ENCODE results near the gene GSX2.

The GSX2 gene

DNA sequence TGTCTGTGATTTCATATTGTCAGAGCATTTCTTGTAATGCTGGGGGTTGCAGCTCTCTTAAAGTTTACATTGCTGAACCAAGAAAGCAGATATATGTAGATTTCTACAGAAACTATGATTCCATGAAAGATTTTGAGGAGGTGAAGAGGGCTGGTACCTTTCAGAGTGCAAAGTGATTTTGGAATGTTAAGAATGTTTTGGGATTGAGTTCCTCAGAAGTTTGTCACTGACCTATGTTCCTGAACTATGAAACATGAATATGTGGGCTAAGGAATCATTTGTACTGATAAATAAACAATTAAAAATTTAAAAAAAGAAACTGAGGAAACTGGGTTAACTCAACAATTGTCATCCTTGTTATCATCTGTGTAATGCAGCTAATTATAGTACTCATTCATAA lies 23.3 kb upstream of the GSX2 start:
- H3K4me3 ChIP-seq (ENCODE audit: low read length): no peak overlapping the region

DNA sequence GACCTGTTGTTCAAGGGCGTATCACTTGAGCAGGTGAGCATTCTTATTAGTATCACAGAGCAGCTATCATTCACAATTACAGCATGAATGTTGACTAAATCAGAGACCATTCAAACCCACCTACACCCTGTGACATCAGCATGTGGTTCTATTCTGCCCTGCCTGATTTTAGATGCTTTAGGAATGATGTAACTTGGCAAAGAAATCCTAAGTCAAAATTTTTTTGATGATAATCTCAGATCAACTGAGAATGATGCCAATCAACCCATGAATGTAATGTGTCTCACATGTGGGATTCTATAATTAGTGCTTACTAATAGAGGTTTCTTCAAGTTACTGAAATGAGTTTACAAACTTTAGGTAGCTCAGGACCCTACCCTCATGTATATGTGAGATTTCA lies 22.2 kb upstream of the GSX2 start:
- DNase-seq (ENCODE audit: low read depth, low spot score): no peak
- H3K27ac ChIP-seq (ENCODE audit: low read length): no peak overlapping the region
- H3K4me1 ChIP-seq (ENCODE audit: control insufficient read depth, insufficient read depth, low read length): no peaks in the 10 kb centered on the region
- H3K27me3 ChIP-seq (ENCODE audit: control insufficient read depth, insufficient read depth, low read length): no peaks in the 10 kb centered on the region
- no peak overlapping the region for H3K4me3 ChIP-seq (ENCODE audit: low read length)
- no peaks in the 10 kb centered on the region for H3K36me3 ChIP-seq (ENCODE audit: control insufficient read depth, insufficient read depth, low read length)
- no peaks in the 10 kb centered on the region for H3K9me3 ChIP-seq (ENCODE audit: control insufficient read depth, insufficient read depth, low read length)
- WGBS (ENCODE audit: insufficient coverage, insufficient read length): no CpG with 5 or more reads among the region's 1 CpG

More for the DNA sequence above, 23.3 kb upstream of the GSX2 start:
- no peak for DNase-seq (ENCODE audit: low read depth, low spot score)
- Histone ChIP-seq H3K4me1 (ENCODE audit: control insufficient read depth, insufficient read depth, low read length) (no peaks in the 10 kb centered on the region), H3K9me3 (ENCODE audit: control insufficient read depth, insufficient read depth, low read length) (no peaks in the 10 kb centered on the region), H3K27me3 (ENCODE audit: control insufficient read depth, insufficient read depth, low read length) (no peaks in the 10 kb centered on the region), H3K27ac (ENCODE audit: low read length) (no peak overlapping the region), H3K36me3 (ENCODE audit: control insufficient read depth, insufficient read depth, low read length) (no peaks in the 10 kb centered on the region)

DNA sequence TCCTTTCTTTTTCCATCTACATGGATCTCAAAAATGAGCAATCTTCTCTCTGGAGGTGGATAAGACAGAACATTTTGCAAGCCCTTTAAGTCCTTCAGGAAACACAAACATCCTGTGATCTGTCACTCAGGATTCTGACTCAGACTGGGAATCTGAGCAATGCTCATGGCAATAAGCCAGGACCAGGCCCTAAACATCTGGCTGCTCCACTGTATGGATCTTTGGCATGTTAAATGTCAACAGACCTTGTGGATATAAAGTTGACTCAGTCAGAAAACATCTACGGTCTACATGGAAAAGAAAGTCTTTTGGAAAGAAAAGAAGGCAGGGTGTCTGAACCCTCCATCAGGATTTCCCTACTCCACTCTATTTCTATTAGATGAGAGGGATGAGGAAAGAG lies 17.8 kb upstream of the GSX2 start:
- Histone ChIP-seq H3K27ac (ENCODE audit: low read length) (no peak overlapping the region), H3K4me3 (ENCODE audit: low read length) (no peak overlapping the region), H3K4me1 (ENCODE audit: control insufficient read depth, insufficient read depth, low read length) (no peaks in the 10 kb centered on the region), H3K27me3 (ENCODE audit: control insufficient read depth, insufficient read depth, low read length) (no peaks in the 10 kb centered on the region), H3K36me3 (ENCODE audit: control insufficient read depth, insufficient read depth, low read length) (no peaks in the 10 kb centered on the region), H3K9me3 (ENCODE audit: control insufficient read depth, insufficient read depth, low read length) (no peaks in the 10 kb centered on the region)
- no peak for DNase-seq (ENCODE audit: low read depth, low spot score)
- no CpG with 5 or more reads among the region's 1 CpG for WGBS (ENCODE audit: insufficient coverage, insufficient read length)

DNA sequence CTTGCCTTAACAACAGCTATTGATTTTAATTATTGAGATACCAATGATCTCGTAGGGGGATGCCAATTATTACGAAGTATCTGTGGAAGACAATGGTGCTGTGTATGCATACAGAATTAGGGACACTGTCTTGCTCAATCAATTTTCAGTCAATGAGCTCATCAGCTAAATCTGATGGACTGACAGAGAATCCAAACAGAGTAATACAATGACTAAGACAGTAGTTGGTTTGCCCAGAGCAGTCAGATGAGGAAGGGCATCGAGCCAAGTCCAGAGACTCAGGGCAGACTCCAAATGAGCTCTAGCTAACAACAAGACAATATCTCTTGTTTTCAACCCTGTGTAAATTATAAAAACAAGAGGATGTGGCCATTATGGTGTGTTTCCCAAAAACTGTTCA lies 14.7 kb upstream of the GSX2 start:
- no peaks in the 10 kb centered on the region for H3K27me3 ChIP-seq (ENCODE audit: control insufficient read depth, insufficient read depth, low read length)
- WGBS (ENCODE audit: insufficient coverage, insufficient read length): no CpG with 5 or more reads among the region's 3 CpGs
- no peaks in the 10 kb centered on the region for H3K36me3 ChIP-seq (ENCODE audit: control insufficient read depth, insufficient read depth, low read length)
- no peak for DNase-seq (ENCODE audit: low read depth, low spot score)
- no peak overlapping the region for H3K4me3 ChIP-seq (ENCODE audit: low read length)
- H3K27ac ChIP-seq (ENCODE audit: low read length): no peak overlapping the region
- H3K9me3 ChIP-seq (ENCODE audit: control insufficient read depth, insufficient read depth, low read length): no peaks in the 10 kb centered on the region
- no peaks in the 10 kb centered on the region for H3K4me1 ChIP-seq (ENCODE audit: control insufficient read depth, insufficient read depth, low read length)

DNA sequence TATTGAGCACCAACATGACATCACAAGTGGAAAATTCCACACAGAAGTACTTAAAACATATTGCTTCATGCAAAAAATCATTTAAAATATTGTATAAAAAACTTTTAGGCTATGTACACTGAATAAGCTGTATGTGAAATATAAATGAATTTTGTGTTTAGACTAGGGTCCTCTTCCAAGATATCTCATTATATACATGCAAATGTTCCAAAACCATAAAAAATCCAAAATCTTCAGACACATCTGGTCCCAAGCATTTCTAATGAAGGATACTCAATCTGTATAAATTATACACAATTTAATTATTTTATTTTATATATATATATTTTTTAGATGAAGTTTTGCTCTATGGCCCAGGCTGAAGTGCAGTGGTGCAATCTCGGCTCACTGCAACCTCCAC lies 10.1 kb upstream of the GSX2 start:
- Histone ChIP-seq H3K4me3 (ENCODE audit: low read length) (no peak overlapping the region), H3K27me3 (ENCODE audit: control insufficient read depth, insufficient read depth, low read length) (peaks cover 39% of the 10 kb centered on the region), H3K36me3 (ENCODE audit: control insufficient read depth, insufficient read depth, low read length) (no peaks in the 10 kb centered on the region), H3K4me1 (ENCODE audit: control insufficient read depth, insufficient read depth, low read length) (peaks cover 4% of the 10 kb centered on the region), H3K27ac (ENCODE audit: low read length) (no peak overlapping the region), H3K9me3 (ENCODE audit: control insufficient read depth, insufficient read depth, low read length) (no peaks in the 10 kb centered on the region)
- DNase-seq (ENCODE audit: low read depth, low spot score): no peak
- WGBS (ENCODE audit: insufficient coverage, insufficient read length): no CpG with 5 or more reads among the region's 1 CpG

DNA sequence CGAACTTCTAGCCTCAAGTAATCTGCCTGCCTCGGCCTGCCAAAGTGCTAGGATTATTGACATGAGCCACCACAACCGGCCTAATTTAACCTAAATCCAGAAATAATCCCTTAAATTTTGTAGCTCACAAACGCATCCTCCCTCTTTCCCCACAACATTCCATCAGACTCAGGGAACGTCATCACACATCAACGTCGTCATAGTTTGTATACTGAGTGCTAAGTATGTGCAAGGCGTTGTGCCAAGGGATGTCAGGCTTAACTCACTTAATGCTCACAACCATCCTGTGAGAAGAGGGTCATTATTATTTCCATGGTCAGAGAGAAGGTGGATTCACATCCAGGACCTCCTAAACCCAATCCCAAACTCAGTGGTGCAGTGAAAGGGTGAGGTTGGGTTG lies 9.6 kb upstream of the GSX2 start:
- Histone ChIP-seq H3K9me3 (ENCODE audit: control insufficient read depth, insufficient read depth, low read length) (no peaks in the 10 kb centered on the region), H3K27me3 (ENCODE audit: control insufficient read depth, insufficient read depth, low read length) (peaks cover 44% of the 10 kb centered on the region), H3K36me3 (ENCODE audit: control insufficient read depth, insufficient read depth, low read length) (no peaks in the 10 kb centered on the region), H3K4me3 (ENCODE audit: low read length) (no peak overlapping the region), H3K27ac (ENCODE audit: low read length) (no peak overlapping the region), H3K4me1 (ENCODE audit: control insufficient read depth, insufficient read depth, low read length) (peaks cover 4% of the 10 kb centered on the region)
- 100% methylated on average over 3 of the region's 8 CpGs for WGBS (ENCODE audit: insufficient coverage, insufficient read length)
- DNase-seq (ENCODE audit: low read depth, low spot score): no peak

DNA sequence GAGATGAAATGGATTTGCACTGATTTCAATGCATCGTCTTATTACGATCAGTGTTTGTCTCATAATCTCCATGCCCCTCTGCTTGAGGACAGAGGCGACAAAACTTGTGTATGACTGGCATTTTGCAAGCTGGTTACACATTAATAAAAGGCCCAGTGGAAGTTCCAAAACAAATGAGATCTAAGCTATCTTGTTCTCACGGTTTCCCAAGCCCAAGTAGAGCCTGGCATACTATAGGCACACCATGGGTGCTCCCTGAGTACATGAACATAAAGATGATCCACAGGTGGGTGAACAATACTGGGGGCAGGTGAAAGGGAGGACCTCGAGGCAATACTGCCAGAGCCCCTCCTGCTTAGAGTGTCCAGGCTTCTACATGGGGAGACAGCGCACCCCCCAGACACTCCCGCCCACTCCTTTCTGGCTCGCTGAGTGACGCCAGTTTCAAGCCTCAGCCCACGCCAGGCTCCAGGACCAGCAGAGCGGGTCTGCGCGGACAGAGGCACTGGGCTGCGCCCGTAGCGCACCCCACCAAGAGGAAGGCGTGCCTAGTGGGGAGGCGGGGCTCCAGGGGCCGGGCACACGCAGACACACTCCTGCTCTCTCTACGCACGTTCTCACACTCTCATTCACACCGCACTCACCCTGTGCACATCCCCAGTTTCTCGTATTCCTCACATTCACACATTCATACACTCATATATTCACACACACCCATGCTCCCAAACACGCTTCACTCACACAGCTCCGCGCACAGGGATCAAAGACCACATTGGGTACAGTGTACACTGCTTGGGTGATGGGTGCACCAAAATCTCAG lies 8.9 kb upstream of the GSX2 start:
- Histone ChIP-seq H3K27ac (ENCODE audit: low read length) (no peak overlapping the region), H3K4me3 (ENCODE audit: low read length) (no peak overlapping the region), H3K27me3 (ENCODE audit: control insufficient read depth, insufficient read depth, low read length) (peaks cover 49% of the 10 kb centered on the region), H3K4me1 (ENCODE audit: control insufficient read depth, insufficient read depth, low read length) (peaks cover 4% of the 10 kb centered on the region), H3K36me3 (ENCODE audit: control insufficient read depth, insufficient read depth, low read length) (no peaks in the 10 kb centered on the region), H3K9me3 (ENCODE audit: control insufficient read depth, insufficient read depth, low read length) (no peaks in the 10 kb centered on the region)
- DNase-seq (ENCODE audit: low read depth, low spot score): no peak
- WGBS (ENCODE audit: insufficient coverage, insufficient read length): 100% methylated on average over 1 of the region's 27 CpGs

DNA sequence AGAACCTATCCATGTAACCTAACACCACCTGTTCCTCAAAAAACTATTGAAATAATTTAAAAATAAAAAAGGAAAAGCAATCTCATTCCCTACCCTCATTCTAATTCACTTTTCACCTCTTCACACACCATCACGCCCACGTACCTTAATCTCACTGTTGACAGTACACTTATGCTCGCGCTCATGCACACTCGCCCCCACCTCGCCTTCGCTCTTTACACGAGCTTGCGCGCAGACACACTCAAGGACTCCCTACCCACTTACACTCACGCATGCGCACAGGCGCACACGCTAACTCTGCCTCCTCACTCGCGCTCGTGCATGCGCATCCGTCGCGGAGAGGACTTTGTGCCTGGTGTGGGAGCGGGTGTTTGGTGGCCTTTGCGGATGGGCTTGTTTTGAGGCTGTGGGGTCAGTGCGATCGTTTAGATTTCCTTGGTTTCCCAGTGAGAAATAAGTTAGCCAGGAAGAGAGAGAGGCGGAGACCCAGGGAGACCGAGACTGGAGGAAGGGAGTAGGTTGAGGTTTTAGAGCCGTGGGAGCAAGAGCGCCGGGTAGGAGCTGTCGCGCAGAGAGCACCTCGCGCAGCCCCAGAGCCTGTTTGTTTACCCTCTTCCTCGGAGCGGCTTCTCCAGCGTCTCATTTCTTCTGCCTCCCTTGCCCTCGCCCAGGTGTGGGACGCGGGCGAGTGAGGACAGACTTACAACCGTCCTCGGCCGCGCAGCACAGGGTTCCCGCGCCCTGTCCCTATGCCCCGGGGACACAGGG lies 8.1 kb upstream of the GSX2 start:
- H3K27me3 ChIP-seq (ENCODE audit: control insufficient read depth, insufficient read depth, low read length): peaks cover 57% of the 10 kb centered on the region

DNA sequence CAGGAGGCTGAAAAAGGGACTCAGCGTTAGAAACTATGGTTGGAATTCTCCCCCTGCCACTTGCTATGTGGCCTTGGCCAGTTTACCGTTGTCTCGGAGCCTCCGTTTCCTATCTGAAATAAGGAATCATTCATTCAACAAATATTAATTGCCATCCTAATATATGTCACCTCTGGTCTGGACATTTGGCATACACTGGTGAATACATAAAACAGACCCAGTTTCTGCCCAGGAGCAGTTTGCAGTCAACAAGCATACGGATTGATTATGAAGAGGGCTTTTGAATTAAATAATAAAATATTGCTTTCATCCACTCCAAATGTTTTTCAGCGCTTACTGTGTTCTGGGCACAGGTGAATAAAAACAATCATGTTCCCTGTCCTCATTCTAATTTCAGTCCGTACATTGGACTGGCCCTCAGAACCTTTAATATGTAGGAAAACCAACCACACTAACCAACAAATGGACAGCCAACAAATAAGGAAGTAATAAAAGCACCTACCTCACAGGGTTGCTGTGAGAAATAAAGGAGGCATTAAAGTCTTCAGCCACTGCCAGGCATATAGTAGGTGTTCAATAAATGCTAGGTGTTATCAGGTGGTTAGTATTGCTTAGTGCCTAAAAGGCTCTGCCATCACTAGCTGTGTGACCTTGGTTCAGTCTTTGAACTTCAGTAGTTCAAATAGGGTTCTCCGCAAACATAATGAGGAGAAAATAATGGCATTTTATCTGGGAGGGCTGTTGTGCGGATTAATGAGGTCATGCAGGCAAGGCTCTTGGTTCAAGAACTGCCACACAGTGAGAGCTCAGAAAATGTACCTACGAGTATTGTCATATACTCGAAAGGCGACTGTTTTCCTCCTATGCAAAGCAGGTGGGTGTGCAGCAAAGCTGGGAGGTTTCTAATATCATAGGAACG lies 7.3 kb upstream of the GSX2 start:
- Histone ChIP-seq H3K27ac (ENCODE audit: low read length) (no peak overlapping the region), H3K4me1 (ENCODE audit: control insufficient read depth, insufficient read depth, low read length) (peaks cover 4% of the 10 kb centered on the region), H3K27me3 (ENCODE audit: control insufficient read depth, insufficient read depth, low read length) (peaks cover 66% of the 10 kb centered on the region)

More for the DNA sequence above, 8.1 kb upstream of the GSX2 start:
- Histone ChIP-seq H3K4me1 (ENCODE audit: control insufficient read depth, insufficient read depth, low read length) (peaks cover 4% of the 10 kb centered on the region), H3K4me3 (ENCODE audit: low read length) (peak overlapping the region; percentile 22; the same call in 1 of the 2 replicates), H3K9me3 (ENCODE audit: control insufficient read depth, insufficient read depth, low read length) (no peaks in the 10 kb centered on the region), H3K27ac (ENCODE audit: low read length) (no peak overlapping the region), H3K36me3 (ENCODE audit: control insufficient read depth, insufficient read depth, low read length) (no peaks in the 10 kb centered on the region)
- no peak for DNase-seq (ENCODE audit: low read depth, low spot score)
- 100% methylated on average over 2 of the region's 48 CpGs for WGBS (ENCODE audit: insufficient coverage, insufficient read length)

More for the DNA sequence above, 7.3 kb upstream of the GSX2 start:
- WGBS (ENCODE audit: insufficient coverage, insufficient read length): no CpG with 5 or more reads among the region's 13 CpGs
- H3K9me3 ChIP-seq (ENCODE audit: control insufficient read depth, insufficient read depth, low read length): no peaks in the 10 kb centered on the region
- no peaks in the 10 kb centered on the region for H3K36me3 ChIP-seq (ENCODE audit: control insufficient read depth, insufficient read depth, low read length)
- no peak overlapping the region; the same call in 1 of the 2 replicates for H3K4me3 ChIP-seq (ENCODE audit: low read length)
- no peak for DNase-seq (ENCODE audit: low read depth, low spot score)

All from iPS DF 6.9 (cell line).